ENCODE data around the gene BORCS5.

DNA sequence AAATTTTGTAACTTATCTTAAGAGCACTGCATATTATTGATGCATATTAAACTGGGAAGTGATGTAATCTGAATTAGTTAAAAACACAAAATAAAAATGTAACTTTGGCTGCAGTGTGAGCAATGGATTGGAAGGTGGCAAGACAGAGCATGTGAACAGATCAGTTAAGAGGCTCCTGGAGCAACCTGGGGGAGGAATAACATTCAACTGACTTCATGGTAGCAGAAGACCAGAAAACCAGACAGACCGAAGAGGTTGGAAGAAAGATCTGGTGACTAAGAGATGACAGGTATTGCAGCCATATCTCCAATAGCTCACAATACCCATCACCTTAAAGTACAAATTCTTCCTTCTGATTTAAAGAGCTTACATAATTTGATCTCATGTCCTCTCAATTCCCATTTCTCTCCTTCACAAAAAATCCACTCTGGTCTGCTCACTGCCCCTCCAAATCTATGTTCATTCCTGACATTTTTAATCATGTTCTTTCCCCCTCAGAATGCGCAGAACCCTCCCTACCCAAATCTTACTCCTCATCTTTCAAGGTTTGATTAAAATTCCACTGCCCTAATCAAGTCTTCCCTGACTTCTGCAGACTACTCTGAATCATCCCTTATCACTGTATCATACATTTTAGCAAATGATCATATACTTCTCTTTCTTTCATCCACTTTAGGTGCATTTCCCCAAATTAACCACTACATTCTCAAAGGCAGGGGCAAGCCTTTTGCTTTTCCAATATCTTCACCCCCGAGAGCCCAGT is 154.3 kb downstream of the BORCS5 start:
- no peak for TF ChIP-seq CTCF (IDR thresholded peaks at IDR 0.05)
- no peak for TF ChIP-seq EZH2 (IDR thresholded peaks at IDR 0.05)

All from neural progenitor cell (in vitro differentiated cells).